ENCODE data around the gene ZNF547. TPM values are rescaled to one million over a fixed set of nuclear protein-coding genes. Genes with fewer than 3 reads are reported as not detected.

ZNF547 gene
- total RNA-seq, 1 donor from 2014 or later: 5.2 TPM

Other genes with a start within 250 kb of the ZNF547 start
- not detected in 2 replicates for gene USP29, start 243.6 kb upstream of the ZNF547 start, total RNA-seq
- gene ZIM3, start 218.3 kb upstream of the ZNF547 start, total RNA-seq: not detected in 2 replicates
- gene DUXA, start 196.1 kb upstream of the ZNF547 start, total RNA-seq: not detected in 2 replicates
- 34.0 and 35.9 TPM in 2 replicates for gene ZNF264, start 172.1 kb upstream of the ZNF547 start, total RNA-seq
- gene AURKC, start 132.5 kb upstream of the ZNF547 start, total RNA-seq: 0.80 and 0.89 TPM in 2 replicates
- 15.5 and 16.1 TPM in 2 replicates for gene ZNF805, start 122.9 kb upstream of the ZNF547 start, total RNA-seq
- 58.5 and 59.1 TPM in 2 replicates for gene ZNF460, start 83.1 kb upstream of the ZNF547 start, total RNA-seq
- gene ZNF543, start 43.1 kb upstream of the ZNF547 start, total RNA-seq: 9.1 and 10.1 TPM in 2 replicates
- 10.9 and 11.3 TPM in 2 replicates for gene ZNF304, start 12.3 kb upstream of the ZNF547 start, total RNA-seq
- gene TRAPPC2B, start within 50 bp of the ZNF547 start, total RNA-seq: 10.3 and 13.3 TPM in 2 replicates
- 22.1 and 22.4 TPM in 2 replicates for gene ZNF548, start 26.3 kb downstream of the ZNF547 start, total RNA-seq
- gene ZNF17, start 47.6 kb downstream of the ZNF547 start, total RNA-seq: 9.2 and 11.3 TPM in 2 replicates
- 26.1 and 26.3 TPM in 2 replicates for gene ZNF749, start 71.8 kb downstream of the ZNF547 start, total RNA-seq
- gene VN1R1, start 93.6 kb downstream of the ZNF547 start, total RNA-seq: 0.72 and 0.82 TPM in 2 replicates
- 14.6 and 14.9 TPM in 2 replicates for gene ZNF772, start 114.0 kb downstream of the ZNF547 start, total RNA-seq
- 17.0 and 17.2 TPM in 2 replicates for gene ZNF419, start 124.2 kb downstream of the ZNF547 start, total RNA-seq
- gene ZNF773, start 136.4 kb downstream of the ZNF547 start, total RNA-seq: 8.9 and 11.3 TPM in 2 replicates
- 10.3 and 10.6 TPM in 2 replicates for gene ZNF549, start 163.8 kb downstream of the ZNF547 start, total RNA-seq
- 10.4 and 13.1 TPM in 2 replicates for gene ZNF550, start 196.3 kb downstream of the ZNF547 start, total RNA-seq
- 8.8 and 10.1 TPM in 2 replicates for gene ZNF416, start 215.4 kb downstream of the ZNF547 start, total RNA-seq
- 27.6 and 29.1 TPM in 2 replicates for gene ZIK1, start 220.6 kb downstream of the ZNF547 start, total RNA-seq
- gene ZNF530, start 236.3 kb downstream of the ZNF547 start, total RNA-seq: 8.5 and 8.7 TPM in 2 replicates

Measured in neural crest cell (in vitro differentiated cells).